ENCODE results near the gene PRKAG2.

PRKAG2 gene

DNA sequence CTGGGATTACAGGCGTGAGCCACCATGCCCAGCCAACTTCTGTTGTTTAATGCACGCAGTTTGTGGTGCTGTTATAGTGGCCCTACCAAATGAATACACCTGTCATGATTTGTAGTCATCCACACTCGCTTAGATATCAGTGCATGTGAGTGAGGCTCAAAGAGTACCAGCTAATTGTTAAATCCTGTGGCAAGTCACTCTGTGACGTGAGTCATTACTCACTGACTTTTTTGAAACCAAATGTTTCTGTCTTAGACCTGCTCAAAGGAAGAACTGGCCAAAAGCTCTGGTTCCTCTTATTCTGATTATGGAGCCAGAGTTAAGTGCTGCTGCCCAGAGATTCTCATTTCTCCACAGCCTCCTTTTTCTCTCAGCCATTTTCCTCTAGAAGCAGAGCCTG lies 109.4 kb downstream of the PRKAG2 start:
- TF ChIP-seq TAF1 (IDR thresholded peaks at IDR 0.05; ENCODE audit: low read depth) = no peak
- no peak for TF ChIP-seq RAD21 (IDR thresholded peaks at IDR 0.05; ENCODE audit: low read depth)
- no peak for TF ChIP-seq NFIC (IDR thresholded peaks at IDR 0.05)
- no peak for TF ChIP-seq EP300 (IDR thresholded peaks at IDR 0.05; ENCODE audit: borderline replicate concordance)
- TF ChIP-seq TCF12 (IDR thresholded peaks at IDR 0.05; ENCODE audit: low read depth) = no peak

DNA sequence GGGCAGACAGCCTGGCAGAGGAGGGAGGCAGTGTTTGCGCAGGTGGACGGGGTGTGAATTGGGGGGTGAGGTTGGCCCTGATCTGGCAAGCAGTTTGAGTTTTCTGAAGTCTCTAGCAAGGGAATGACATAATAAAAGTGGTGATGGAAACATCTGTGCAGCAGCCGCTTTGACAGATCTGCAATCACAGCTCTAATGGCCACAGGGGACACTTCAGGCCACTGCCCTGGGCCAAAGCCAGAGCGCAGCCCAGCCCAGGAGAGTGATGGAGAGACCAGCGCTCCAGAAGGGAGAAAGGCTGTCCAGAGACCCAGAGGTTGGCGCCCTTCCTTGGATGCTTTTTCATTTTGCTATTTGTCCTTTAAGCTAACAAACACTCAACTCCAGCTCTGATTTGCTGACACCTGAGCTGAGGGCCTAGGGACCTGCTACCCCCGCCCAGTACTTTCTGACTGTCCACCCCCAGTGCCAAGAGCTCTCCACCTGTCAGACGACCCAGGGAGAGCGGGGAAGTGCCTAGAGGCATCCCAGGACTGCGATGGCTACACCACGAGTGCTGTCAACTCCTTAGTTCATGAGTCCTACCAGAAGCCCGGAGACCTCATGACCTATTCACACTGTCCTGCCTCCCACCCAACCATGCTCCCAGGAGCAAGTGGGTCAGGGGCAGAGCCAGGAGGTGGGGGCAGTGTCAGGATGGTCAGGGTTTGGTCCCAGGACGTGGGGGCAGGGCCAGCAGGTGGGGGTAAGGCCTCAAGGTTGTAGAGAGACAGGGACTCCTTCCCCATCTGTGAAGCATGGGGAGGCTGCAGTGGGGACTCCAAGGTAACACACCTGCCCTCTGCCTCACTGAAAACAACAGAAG lies 112.6 kb downstream of the PRKAG2 start:
- TF ChIP-seq CREB1 (IDR thresholded peaks at IDR 0.05; ENCODE audit: low read depth) (no peak), CEBPB (IDR thresholded peaks at IDR 0.05) (no peak), TAF1 (IDR thresholded peaks at IDR 0.05; ENCODE audit: low read depth) (no peak), ZBTB7A (IDR thresholded peaks at IDR 0.05; ENCODE audit: low read depth) (no peak)

- no peak for TF ChIP-seq CREB1 (IDR thresholded peaks at IDR 0.05; ENCODE audit: low read depth)
- no peak for TF ChIP-seq ZBTB7A (IDR thresholded peaks at IDR 0.05; ENCODE audit: low read depth)
- TF ChIP-seq FOXM1 (IDR thresholded peaks at IDR 0.05; ENCODE audit: borderline replicate concordance, low read depth) = no peak
- TF ChIP-seq CEBPB (IDR thresholded peaks at IDR 0.05) = no peak
- TF ChIP-seq YY1 (IDR thresholded peaks at IDR 0.05; ENCODE audit: low read depth) = no peak
Observed at GRCh38 chr7:151763420-151763984, 113.4 kb downstream of the PRKAG2 start.

DNA sequence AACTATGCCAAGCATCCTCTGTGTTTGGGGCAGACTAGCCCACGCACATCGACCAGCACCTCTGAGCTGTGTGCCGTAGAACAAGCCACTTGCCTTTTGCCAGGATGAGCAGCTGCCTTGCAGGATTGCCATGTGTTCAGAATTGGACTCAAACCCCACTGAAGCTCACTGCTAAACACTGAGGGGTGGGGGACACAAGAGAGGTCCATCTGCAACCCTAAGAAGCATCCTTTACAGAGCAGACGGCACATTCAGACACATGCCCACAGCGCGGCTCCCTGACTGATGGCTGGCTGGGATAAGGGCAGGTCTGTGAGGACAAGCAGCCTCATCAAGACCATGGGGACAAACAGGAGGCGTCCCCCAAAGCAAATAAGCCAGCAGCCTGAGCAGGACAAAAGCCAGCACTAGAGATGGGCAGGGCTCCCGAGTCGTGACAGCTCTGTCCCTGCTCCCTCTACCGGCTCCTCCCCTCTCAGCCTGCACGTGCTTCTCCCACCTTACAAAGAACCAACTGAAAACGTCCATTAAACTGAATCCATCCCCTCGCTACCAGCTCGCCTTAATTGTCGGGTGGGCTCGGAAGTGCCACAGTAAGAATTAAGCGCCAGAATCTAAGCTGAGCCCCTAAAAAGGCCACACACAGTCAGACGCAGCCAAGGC lies 114.2 kb downstream of the PRKAG2 start:
- TF ChIP-seq TAF1 (IDR thresholded peaks at IDR 0.05; ENCODE audit: low read depth) (no peak), NFIC (IDR thresholded peaks at IDR 0.05) (no peak), USF1 (IDR thresholded peaks at IDR 0.05) (no peak), ZBTB7A (IDR thresholded peaks at IDR 0.05; ENCODE audit: low read depth) (no peak), FOXM1 (IDR thresholded peaks at IDR 0.05; ENCODE audit: borderline replicate concordance, low read depth) (no peak), EGR1 (IDR thresholded peaks at IDR 0.05) (no peak), CREB1 (IDR thresholded peaks at IDR 0.05; ENCODE audit: low read depth) (no peak), TEAD4 (IDR thresholded peaks at IDR 0.05) (no peak), EP300 (IDR thresholded peaks at IDR 0.05; ENCODE audit: borderline replicate concordance) (no peak), CEBPB (IDR thresholded peaks at IDR 0.05) (no peak), YY1 (IDR thresholded peaks at IDR 0.05; ENCODE audit: low read depth) (no peak), TCF12 (IDR thresholded peaks at IDR 0.05; ENCODE audit: low read depth) (no peak), RAD21 (IDR thresholded peaks at IDR 0.05; ENCODE audit: low read depth) (no peak)
- TF ChIP-seq, protein P1, sequence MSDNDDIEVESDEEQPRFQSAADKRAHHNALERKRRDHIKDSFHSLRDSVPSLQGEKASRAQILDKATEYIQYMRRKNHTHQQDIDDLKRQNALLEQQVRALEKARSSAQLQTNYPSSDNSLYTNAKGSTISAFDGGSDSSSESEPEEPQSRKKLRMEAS (IDR thresholded peaks at IDR 0.05) = no peak
- TF ChIP-seq, protein P2, sequence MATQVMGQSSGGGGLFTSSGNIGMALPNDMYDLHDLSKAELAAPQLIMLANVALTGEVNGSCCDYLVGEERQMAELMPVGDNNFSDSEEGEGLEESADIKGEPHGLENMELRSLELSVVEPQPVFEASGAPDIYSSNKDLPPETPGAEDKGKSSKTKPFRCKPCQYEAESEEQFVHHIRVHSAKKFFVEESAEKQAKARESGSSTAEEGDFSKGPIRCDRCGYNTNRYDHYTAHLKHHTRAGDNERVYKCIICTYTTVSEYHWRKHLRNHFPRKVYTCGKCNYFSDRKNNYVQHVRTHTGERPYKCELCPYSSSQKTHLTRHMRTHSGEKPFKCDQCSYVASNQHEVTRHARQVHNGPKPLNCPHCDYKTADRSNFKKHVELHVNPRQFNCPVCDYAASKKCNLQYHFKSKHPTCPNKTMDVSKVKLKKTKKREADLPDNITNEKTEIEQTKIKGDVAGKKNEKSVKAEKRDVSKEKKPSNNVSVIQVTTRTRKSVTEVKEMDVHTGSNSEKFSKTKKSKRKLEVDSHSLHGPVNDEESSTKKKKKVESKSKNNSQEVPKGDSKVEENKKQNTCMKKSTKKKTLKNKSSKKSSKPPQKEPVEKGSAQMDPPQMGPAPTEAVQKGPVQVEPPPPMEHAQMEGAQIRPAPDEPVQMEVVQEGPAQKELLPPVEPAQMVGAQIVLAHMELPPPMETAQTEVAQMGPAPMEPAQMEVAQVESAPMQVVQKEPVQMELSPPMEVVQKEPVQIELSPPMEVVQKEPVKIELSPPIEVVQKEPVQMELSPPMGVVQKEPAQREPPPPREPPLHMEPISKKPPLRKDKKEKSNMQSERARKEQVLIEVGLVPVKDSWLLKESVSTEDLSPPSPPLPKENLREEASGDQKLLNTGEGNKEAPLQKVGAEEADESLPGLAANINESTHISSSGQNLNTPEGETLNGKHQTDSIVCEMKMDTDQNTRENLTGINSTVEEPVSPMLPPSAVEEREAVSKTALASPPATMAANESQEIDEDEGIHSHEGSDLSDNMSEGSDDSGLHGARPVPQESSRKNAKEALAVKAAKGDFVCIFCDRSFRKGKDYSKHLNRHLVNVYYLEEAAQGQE (IDR thresholded peaks at IDR 0.05; ENCODE audit: low read depth) = no peak

GRCh38 chr7:151761957-151762356 lies 115.0 kb downstream of the PRKAG2 start:
- TF ChIP-seq, protein P1 (IDR thresholded peaks at IDR 0.05) = no peak
- no peak for TF ChIP-seq CREB1 (IDR thresholded peaks at IDR 0.05; ENCODE audit: low read depth)

- TF ChIP-seq TAF1 (IDR thresholded peaks at IDR 0.05; ENCODE audit: low read depth) = no peak
Observed at GRCh38 chr7:151761231-151761630, 115.7 kb downstream of the PRKAG2 start.

DNA sequence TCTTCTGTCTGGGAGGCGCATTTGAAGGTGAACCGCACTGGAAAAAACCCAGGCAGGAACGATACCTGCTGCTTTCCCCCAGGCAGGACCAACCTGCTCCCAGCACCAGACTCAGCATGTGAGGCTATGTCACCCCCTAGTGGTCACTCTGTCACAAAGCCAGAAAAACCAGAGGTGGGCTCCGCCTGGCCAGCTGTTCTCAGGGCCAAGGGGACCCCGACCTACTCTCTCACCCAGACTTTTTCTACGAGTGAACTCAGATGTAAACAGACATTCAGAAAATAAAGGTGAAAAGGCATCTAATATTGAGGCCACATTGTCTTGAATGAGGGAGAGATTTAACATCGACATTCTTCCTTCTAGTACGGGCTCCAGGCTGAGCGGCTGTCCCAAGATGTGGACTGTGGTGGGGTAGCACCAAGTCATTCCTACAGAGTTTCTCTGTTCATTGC lies 117.3 kb downstream of the PRKAG2 start:
- TF ChIP-seq TEAD4 (IDR thresholded peaks at IDR 0.05) = no peak
- peak; percentile 73 for TF ChIP-seq ZBTB7A (IDR thresholded peaks at IDR 0.05; ENCODE audit: low read depth)
- TF ChIP-seq RAD21 (IDR thresholded peaks at IDR 0.05; ENCODE audit: low read depth) = peak; percentile 99

DNA sequence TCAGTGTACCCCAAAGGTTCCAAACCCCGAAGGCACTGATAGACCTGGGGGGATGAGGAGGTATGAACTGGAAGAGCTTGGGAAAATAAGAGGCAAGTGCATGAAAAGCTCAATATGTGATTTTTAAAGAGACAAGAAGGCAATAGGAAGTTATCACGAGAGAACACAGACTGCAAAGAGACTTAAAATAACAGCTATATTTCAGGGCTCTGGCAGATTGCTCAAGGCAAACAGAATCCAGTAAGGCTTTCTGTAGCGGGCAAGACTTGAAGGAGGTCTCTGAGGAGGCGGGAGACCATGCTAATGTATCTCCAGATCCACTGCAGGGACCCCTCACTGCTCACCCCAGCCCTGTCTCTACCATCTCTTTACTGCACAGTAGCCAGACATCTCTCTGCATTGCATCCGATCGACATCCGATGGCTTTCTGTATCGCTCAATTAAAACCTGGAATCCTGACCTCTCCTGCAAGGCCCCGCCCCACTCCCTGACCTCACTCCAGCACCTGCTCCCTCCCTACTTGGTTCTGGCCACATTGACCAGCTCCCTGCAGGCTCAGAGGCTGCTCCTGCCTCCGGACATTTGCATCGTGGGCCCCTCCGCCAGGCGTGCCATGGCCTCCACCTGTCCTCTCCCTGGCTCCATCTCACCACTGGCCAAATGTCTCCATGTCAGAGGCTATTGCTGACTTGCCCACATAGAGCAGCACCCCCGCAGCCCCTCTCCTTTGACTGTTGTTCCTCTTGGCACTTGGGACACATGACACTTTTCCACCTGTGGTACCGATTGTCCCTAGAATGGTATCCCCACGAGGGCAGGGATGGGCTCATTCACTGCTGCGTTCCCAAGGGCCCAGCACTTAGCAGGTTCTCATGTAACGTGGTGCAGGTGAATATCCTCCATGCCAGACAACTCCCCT lies 118.0 kb downstream of the PRKAG2 start:
- TF ChIP-seq NFIC (IDR thresholded peaks at IDR 0.05) (no peak), ZBTB7A (IDR thresholded peaks at IDR 0.05; ENCODE audit: low read depth) (no peak), USF1 (IDR thresholded peaks at IDR 0.05) (no peak), YY1 (IDR thresholded peaks at IDR 0.05; ENCODE audit: low read depth) (no peak)
